Measurements from ENCODE around the gene EFCAB9.

EFCAB9 gene

GRCh38 chr5:172164769-172165212 is 29.2 kb upstream of the EFCAB9 start:
- Histone ChIP-seq H3K9me3 (ENCODE audit: control insufficient read depth in 2 of 2, low read length in 2 of 2) (no peaks in the 10 kb centered on the region), H3K4me3 (ENCODE audit: low read length in 2 of 2) (no peak overlapping the region), H3K27me3 (ENCODE audit: control insufficient read depth in 2 of 2, insufficient read depth in 2 of 2, low read length in 2 of 2) (no peaks in the 10 kb centered on the region), H3K36me3 (ENCODE audit: control insufficient read depth in 2 of 2, insufficient read depth in 2 of 2, low read length in 2 of 2) (no peaks in the 10 kb centered on the region), H3K9ac (ENCODE audit: low read depth in 1 of 2, low read length in 2 of 2) (no peak overlapping the region), H3K27ac (ENCODE audit: low read depth in 2 of 2, low read length in 2 of 2) (no peak overlapping the region), H3K4me1 (ENCODE audit: control insufficient read depth in 2 of 2, insufficient read depth in 2 of 2, low read length in 2 of 2) (peaks cover 5 to 6% of the 10 kb centered on the region in 2 donors)

- Histone ChIP-seq H3K4me1 (ENCODE audit: control insufficient read depth in 2 of 2, insufficient read depth in 2 of 2, low read length in 2 of 2) (peaks cover 5 to 6% of the 10 kb centered on the region in 2 donors), H3K9ac (ENCODE audit: low read depth in 1 of 2, low read length in 2 of 2) (no peak overlapping the region), H3K36me3 (ENCODE audit: control insufficient read depth in 2 of 2, insufficient read depth in 2 of 2, low read length in 2 of 2) (no peaks in the 10 kb centered on the region), H3K27ac (ENCODE audit: low read depth in 2 of 2, low read length in 2 of 2) (no peak overlapping the region), H3K4me3 (ENCODE audit: low read length in 2 of 2) (no peak overlapping the region), H3K27me3 (ENCODE audit: control insufficient read depth in 2 of 2, insufficient read depth in 2 of 2, low read length in 2 of 2) (no peaks in the 10 kb centered on the region), H3K9me3 (ENCODE audit: control insufficient read depth in 2 of 2, low read length in 2 of 2) (no peaks in the 10 kb centered on the region)
These were observed 28.5 kb upstream of the EFCAB9 start for GRCh38 chr5:172165465-172165864.

GRCh38 chr5:172166030-172166826 is 27.7 kb upstream of the EFCAB9 start:
- no peaks in the 10 kb centered on the region for H3K9me3 ChIP-seq (ENCODE audit: control insufficient read depth in 2 of 2, low read length in 2 of 2)
- H3K27ac ChIP-seq (ENCODE audit: low read depth in 2 of 2, low read length in 2 of 2) = no peak overlapping the region
- H3K27me3 ChIP-seq (ENCODE audit: control insufficient read depth in 2 of 2, insufficient read depth in 2 of 2, low read length in 2 of 2) = no peaks in the 10 kb centered on the region
- H3K36me3 ChIP-seq (ENCODE audit: control insufficient read depth in 2 of 2, insufficient read depth in 2 of 2, low read length in 2 of 2) = no peaks in the 10 kb centered on the region
- H3K4me1 ChIP-seq (ENCODE audit: control insufficient read depth in 2 of 2, insufficient read depth in 2 of 2, low read length in 2 of 2) = peaks cover 5 to 6% of the 10 kb centered on the region in 2 donors
- H3K4me3 ChIP-seq (ENCODE audit: low read length in 2 of 2) = no peak overlapping the region
- no peak overlapping the region for H3K9ac ChIP-seq (ENCODE audit: low read depth in 1 of 2, low read length in 2 of 2)

DNA sequence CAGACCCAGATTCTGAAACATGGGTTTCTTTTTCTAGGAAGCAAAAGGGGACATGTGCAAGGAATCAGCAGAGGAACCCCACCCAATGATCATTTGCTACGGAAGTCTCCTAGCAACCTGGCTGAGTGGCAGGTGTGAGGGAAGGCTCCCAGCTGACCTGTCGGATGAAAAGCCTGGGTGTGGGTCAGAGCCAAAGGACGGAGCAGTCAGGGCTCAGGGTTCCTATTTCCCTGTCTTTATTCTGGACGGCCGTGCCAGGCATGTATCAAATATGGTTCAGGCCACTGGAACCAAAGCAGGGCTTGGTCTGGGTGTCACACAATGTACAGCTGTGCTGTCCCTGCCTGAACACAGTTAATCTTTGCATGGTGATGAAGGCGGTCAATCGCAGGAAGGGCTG is 26.1 kb upstream of the EFCAB9 start:
- Histone ChIP-seq H3K4me1 (ENCODE audit: control insufficient read depth in 2 of 2, insufficient read depth in 2 of 2, low read length in 2 of 2) (peaks cover 5 to 6% of the 10 kb centered on the region in 2 donors), H3K4me3 (ENCODE audit: low read length in 2 of 2) (no peak overlapping the region), H3K27me3 (ENCODE audit: control insufficient read depth in 2 of 2, insufficient read depth in 2 of 2, low read length in 2 of 2) (no peaks in the 10 kb centered on the region), H3K9me3 (ENCODE audit: control insufficient read depth in 2 of 2, low read length in 2 of 2) (no peaks in the 10 kb centered on the region), H3K36me3 (ENCODE audit: control insufficient read depth in 2 of 2, insufficient read depth in 2 of 2, low read length in 2 of 2) (peaks cover 2 to 3% of the 10 kb centered on the region in 2 donors), H3K27ac (ENCODE audit: low read depth in 2 of 2, low read length in 2 of 2) (no peak overlapping the region), H3K9ac (ENCODE audit: low read depth in 1 of 2, low read length in 2 of 2) (no peak overlapping the region)

- no peaks in the 10 kb centered on the region for H3K9me3 ChIP-seq (ENCODE audit: control insufficient read depth in 2 of 2, low read length in 2 of 2)
- no peak overlapping the region for H3K4me3 ChIP-seq (ENCODE audit: low read length in 2 of 2)
- no peak overlapping the region for H3K27ac ChIP-seq (ENCODE audit: low read depth in 2 of 2, low read length in 2 of 2)
- H3K36me3 ChIP-seq (ENCODE audit: control insufficient read depth in 2 of 2, insufficient read depth in 2 of 2, low read length in 2 of 2) = peaks cover 2 to 3% of the 10 kb centered on the region in 2 donors
- H3K9ac ChIP-seq (ENCODE audit: low read depth in 1 of 2, low read length in 2 of 2) = no peak overlapping the region
- no peaks in the 10 kb centered on the region for H3K27me3 ChIP-seq (ENCODE audit: control insufficient read depth in 2 of 2, insufficient read depth in 2 of 2, low read length in 2 of 2)
- peaks cover 5 to 6% of the 10 kb centered on the region in 2 donors for H3K4me1 ChIP-seq (ENCODE audit: control insufficient read depth in 2 of 2, insufficient read depth in 2 of 2, low read length in 2 of 2)
These were observed 25.7 kb upstream of the EFCAB9 start for GRCh38 chr5:172168311-172168710.

DNA sequence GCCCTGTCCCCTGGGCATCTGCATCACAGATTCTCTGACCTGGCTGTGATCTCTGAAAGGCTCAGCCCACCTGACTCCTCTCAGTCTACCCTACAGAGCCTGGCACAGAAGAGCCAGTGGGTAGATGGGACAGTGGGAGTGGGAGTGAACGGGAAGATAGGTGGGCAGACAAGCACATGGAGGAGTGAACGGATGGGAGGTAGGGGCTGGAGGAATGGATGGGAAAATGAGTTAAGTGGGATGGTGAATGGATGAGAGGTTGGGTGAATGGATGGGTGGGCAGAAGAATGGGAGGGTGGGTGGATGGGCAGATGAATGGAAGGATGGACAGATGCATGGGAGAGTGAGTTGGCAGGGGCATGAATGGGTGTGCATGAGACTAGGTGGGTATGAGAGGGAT is 24.8 kb upstream of the EFCAB9 start:
- Histone ChIP-seq H3K4me1 (ENCODE audit: control insufficient read depth in 2 of 2, insufficient read depth in 2 of 2, low read length in 2 of 2) (peaks cover 6 to 10% of the 10 kb centered on the region in 2 donors), H3K27ac (ENCODE audit: low read depth in 2 of 2, low read length in 2 of 2) (no peak overlapping the region), H3K36me3 (ENCODE audit: control insufficient read depth in 2 of 2, insufficient read depth in 2 of 2, low read length in 2 of 2) (peaks cover 2 to 3% of the 10 kb centered on the region in 2 donors), H3K27me3 (ENCODE audit: control insufficient read depth in 2 of 2, insufficient read depth in 2 of 2, low read length in 2 of 2) (no peaks in the 10 kb centered on the region), H3K4me3 (ENCODE audit: low read length in 2 of 2) (no peak overlapping the region), H3K9me3 (ENCODE audit: control insufficient read depth in 2 of 2, low read length in 2 of 2) (no peaks in the 10 kb centered on the region), H3K9ac (ENCODE audit: low read depth in 1 of 2, low read length in 2 of 2) (no peak overlapping the region)

DNA sequence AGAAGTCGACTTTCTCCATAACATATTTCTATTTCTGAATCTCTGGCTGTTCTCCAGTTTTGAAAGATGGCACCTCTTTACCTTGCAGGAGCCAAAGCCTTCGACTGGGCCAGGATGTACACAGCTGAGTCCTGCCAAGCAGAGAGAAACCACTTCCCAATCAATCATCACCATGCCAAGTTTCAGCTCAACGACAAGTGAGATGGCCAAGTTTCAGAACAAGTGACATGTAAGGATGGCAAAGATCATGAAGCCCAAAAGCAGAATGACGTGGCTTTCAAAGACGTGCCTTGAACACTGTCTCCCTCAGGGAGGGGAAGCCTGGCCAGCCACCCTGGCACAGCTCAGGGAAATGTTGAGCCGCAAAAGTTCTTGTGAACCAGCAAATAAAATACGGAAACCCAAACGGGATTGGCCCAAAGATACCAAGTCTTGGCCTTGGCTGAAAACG is 23.7 kb upstream of the EFCAB9 start:
- Histone ChIP-seq H3K27me3 (ENCODE audit: control insufficient read depth in 2 of 2, insufficient read depth in 2 of 2, low read length in 2 of 2) (no peaks in the 10 kb centered on the region), H3K9me3 (ENCODE audit: control insufficient read depth in 2 of 2, low read length in 2 of 2) (no peaks in the 10 kb centered on the region), H3K36me3 (ENCODE audit: control insufficient read depth in 2 of 2, insufficient read depth in 2 of 2, low read length in 2 of 2) (peaks cover 2 to 3% of the 10 kb centered on the region in 2 donors), H3K9ac (ENCODE audit: low read depth in 1 of 2, low read length in 2 of 2) (no peak overlapping the region), H3K4me3 (ENCODE audit: low read length in 2 of 2) (no peak overlapping the region), H3K4me1 (ENCODE audit: control insufficient read depth in 2 of 2, insufficient read depth in 2 of 2, low read length in 2 of 2) (peaks cover 14 to 17% of the 10 kb centered on the region in 2 donors), H3K27ac (ENCODE audit: low read depth in 2 of 2, low read length in 2 of 2) (no peak overlapping the region)

DNA sequence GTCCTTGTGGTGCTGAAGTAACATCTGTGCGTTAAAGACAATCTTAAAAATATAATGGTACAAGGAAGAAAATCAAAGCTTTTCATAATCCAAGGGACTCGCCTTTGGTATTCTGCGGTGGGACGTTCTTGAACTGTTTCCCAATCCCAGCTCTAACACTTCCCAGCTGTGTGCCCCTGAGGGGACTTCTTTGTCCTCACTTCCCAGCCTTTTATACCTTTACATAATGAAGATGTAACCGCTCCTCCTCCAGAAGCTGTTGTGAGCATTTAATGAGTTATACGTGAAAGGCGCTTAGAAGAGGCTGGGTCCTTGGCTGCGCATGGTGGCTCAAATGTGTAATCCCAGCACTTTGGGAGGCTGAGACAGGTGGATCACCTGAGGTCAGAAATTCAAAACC is 22.9 kb upstream of the EFCAB9 start:
- H3K4me1 ChIP-seq (ENCODE audit: control insufficient read depth in 2 of 2, insufficient read depth in 2 of 2, low read length in 2 of 2) = peaks cover 15 to 24% of the 10 kb centered on the region in 2 donors
- H3K4me3 ChIP-seq (ENCODE audit: low read length in 2 of 2) = no peak overlapping the region
- no peaks in the 10 kb centered on the region for H3K9me3 ChIP-seq (ENCODE audit: control insufficient read depth in 2 of 2, low read length in 2 of 2)
- H3K36me3 ChIP-seq (ENCODE audit: control insufficient read depth in 2 of 2, insufficient read depth in 2 of 2, low read length in 2 of 2) = peaks cover 2 to 3% of the 10 kb centered on the region in 2 donors
- no peaks in the 10 kb centered on the region for H3K27me3 ChIP-seq (ENCODE audit: control insufficient read depth in 2 of 2, insufficient read depth in 2 of 2, low read length in 2 of 2)
- no peak overlapping the region for H3K27ac ChIP-seq (ENCODE audit: low read depth in 2 of 2, low read length in 2 of 2)
- H3K9ac ChIP-seq (ENCODE audit: low read depth in 1 of 2, low read length in 2 of 2) = no peak overlapping the region

- Histone ChIP-seq H3K4me1 (ENCODE audit: control insufficient read depth in 2 of 2, insufficient read depth in 2 of 2, low read length in 2 of 2) (peaks cover 12 to 22% of the 10 kb centered on the region in 2 donors), H3K36me3 (ENCODE audit: control insufficient read depth in 2 of 2, insufficient read depth in 2 of 2, low read length in 2 of 2) (peaks cover 2 to 3% of the 10 kb centered on the region in 2 donors), H3K4me3 (ENCODE audit: low read length in 2 of 2) (no peak overlapping the region), H3K9me3 (ENCODE audit: control insufficient read depth in 2 of 2, low read length in 2 of 2) (no peaks in the 10 kb centered on the region), H3K27me3 (ENCODE audit: control insufficient read depth in 2 of 2, insufficient read depth in 2 of 2, low read length in 2 of 2) (no peaks in the 10 kb centered on the region), H3K9ac (ENCODE audit: low read depth in 1 of 2, low read length in 2 of 2) (no peak overlapping the region), H3K27ac (ENCODE audit: low read depth in 2 of 2, low read length in 2 of 2) (no peak overlapping the region)
These were observed 20.9 kb upstream of the EFCAB9 start for GRCh38 chr5:172172912-172173563.

DNA sequence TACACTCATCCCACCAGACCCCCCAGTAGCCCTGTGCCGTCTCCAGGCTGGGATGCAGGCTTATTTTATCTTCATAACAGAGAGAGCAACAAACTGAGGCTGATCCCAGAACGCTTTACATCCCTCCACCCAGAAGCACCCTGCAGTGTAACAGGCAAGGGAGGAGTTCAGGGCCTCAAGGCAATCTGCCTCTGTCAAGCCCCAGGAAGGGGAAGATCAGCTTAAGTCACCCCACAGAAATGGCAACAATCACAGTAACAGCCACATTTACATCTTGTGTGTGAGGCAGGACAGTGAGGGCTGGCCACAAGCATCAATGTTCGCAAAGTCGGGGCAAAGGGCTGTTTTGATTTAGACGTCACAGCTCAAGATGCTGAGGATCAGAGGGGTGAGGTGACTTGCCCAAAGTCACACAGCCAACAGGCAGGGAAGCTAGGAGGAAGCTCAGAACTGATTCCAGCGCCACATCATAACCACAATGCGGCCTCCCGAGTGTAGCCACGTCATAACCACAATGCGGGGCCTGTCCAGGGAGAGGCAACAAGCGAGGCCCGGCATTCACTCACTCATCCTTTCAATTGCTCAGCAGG is 20.3 kb upstream of the EFCAB9 start:
- H3K9ac ChIP-seq (ENCODE audit: low read depth in 1 of 2, low read length in 2 of 2) = no peak overlapping the region
- peaks cover 9 to 23% of the 10 kb centered on the region in 2 donors for H3K4me1 ChIP-seq (ENCODE audit: control insufficient read depth in 2 of 2, insufficient read depth in 2 of 2, low read length in 2 of 2)
- peaks cover 2 to 3% of the 10 kb centered on the region in 2 donors for H3K36me3 ChIP-seq (ENCODE audit: control insufficient read depth in 2 of 2, insufficient read depth in 2 of 2, low read length in 2 of 2)
- no peaks in the 10 kb centered on the region for H3K27me3 ChIP-seq (ENCODE audit: control insufficient read depth in 2 of 2, insufficient read depth in 2 of 2, low read length in 2 of 2)
- peak overlapping the region in 1 of 2 donors; percentile 65 for H3K27ac ChIP-seq (ENCODE audit: low read depth in 2 of 2, low read length in 2 of 2)
- no peaks in the 10 kb centered on the region for H3K9me3 ChIP-seq (ENCODE audit: control insufficient read depth in 2 of 2, low read length in 2 of 2)
- H3K4me3 ChIP-seq (ENCODE audit: low read length in 2 of 2) = peak overlapping the region in 1 of 2 donors; percentile 31

Measured in mucosa of rectum (tissue), 2 donors.